ENCODE measurements around the gene MTMR2. TPM values are rescaled to one million over a fixed set of nuclear protein-coding genes. Genes with fewer than 3 reads are reported as not detected.

The MTMR2 gene
- total and polyA plus RNA-seq, 9 of the 15 experiments (the other 6 are each of a cell fraction or from before 2014, with no cell fraction given): 12.6 to 35.8 (median 25.2) TPM

- H3K9me1 ChIP-seq (ENCODE audit: control insufficient read depth, insufficient read depth, low read length): no peaks in the 10 kb centered on the region
- in situ Hi-C loops (cut with MboI): no loop called here
- ATAC-seq: peak; percentile 38; the same call in 2 of the 3 replicates
- no peaks in the 10 kb centered on the region for H3K79me2 ChIP-seq (ENCODE audit: control insufficient read depth, insufficient read depth, low read length)
- BruUV-seq (replicated peaks): no TSS peak
- no peak overlapping the region for H2AFZ ChIP-seq (ENCODE audit: low read depth, low read length)
- ChIA-PET POLR2A (interaction anchor here (0.8 kb wide), 1 partner anchor 25 kb away, joined by 3 read pairs; no protein-coding TSS in a partner anchor), CTCF (ENCODE audit: low intra/inter-chr PET ratio) (no interaction called here)
- H3K4me2 ChIP-seq (ENCODE audit: insufficient read depth, low read length): no peak overlapping the region
- no peak overlapping the region for H3K4me3 ChIP-seq
- H3K9ac ChIP-seq (ENCODE audit: insufficient read depth in 1 of 2, low read depth in 2 of 2, low read length in 2 of 2): no peak overlapping the region
- DNase-seq (ENCODE audit: extremely low read depth in 1 of 4, low spot score in 3 of 4): no peak
- intact Hi-C loops (cut with micrococcal nuclease): no loop called here
- H3K27ac ChIP-seq (ENCODE audit: extremely low read depth, low read depth, low read length): no peak overlapping the region
- no peaks in the 10 kb centered on the region for H3K36me3 ChIP-seq (ENCODE audit: control insufficient read depth, insufficient read depth, low read length)
- 0 out of 2 replicates have a peak, but pooled peaks cover under 1% of the 10 kb centered on the region for H3K9me3 ChIP-seq (replicated peaks; ENCODE audit: control insufficient read depth, insufficient read depth, low read depth, low read length)
- no peaks in the 10 kb centered on the region for H4K20me1 ChIP-seq (replicated peaks; ENCODE audit: control insufficient read depth, insufficient read depth, low read length)
- TF ChIP-seq ESRRA (IDR thresholded peaks at IDR 0.05; ENCODE audit: borderline replicate concordance, low read depth): no peak
- no peak for TF ChIP-seq TFE3 (CRISPR knock-in tag; IDR thresholded peaks at IDR 0.05)
- no peak for TF ChIP-seq ZC3H8 (IDR thresholded peaks at IDR 0.05)
- TF ChIP-seq PREB (CRISPR knock-in tag; IDR thresholded peaks at IDR 0.05): no peak
- TF ChIP-seq BRD9 (IDR thresholded peaks at IDR 0.05; ENCODE audit: low read depth, partially characterized antibody): no peak
- no peak for TF ChIP-seq ZNF584 (CRISPR knock-in tag; IDR thresholded peaks at IDR 0.05; ENCODE audit: low read depth)
- no peak for TF ChIP-seq ADNP (tag; IDR thresholded peaks at IDR 0.05)
- TF ChIP-seq GATAD2B (IDR thresholded peaks at IDR 0.05; ENCODE audit: borderline replicate concordance): no peak
- no peak for TF ChIP-seq HOMEZ (CRISPR knock-in tag; IDR thresholded peaks at IDR 0.05)
- no peak for TF ChIP-seq LEF1 (IDR thresholded peaks at IDR 0.05)
- no peak for TF ChIP-seq NR3C1 (CRISPR knock-in tag; IDR thresholded peaks at IDR 0.05)
- TF ChIP-seq ZNF444 (CRISPR knock-in tag; IDR thresholded peaks at IDR 0.05): no peak
- TF ChIP-seq GABPB1 (CRISPR knock-in tag; IDR thresholded peaks at IDR 0.05): no peak
- no peak for TF ChIP-seq OTX1 (CRISPR knock-in tag; IDR thresholded peaks at IDR 0.05)
- TF ChIP-seq ZNF696 (CRISPR knock-in tag; conservative IDR thresholded peaks at IDR 0.05): no peak
- peaks cover 0 to 5% of the 10 kb centered on the region in 2 experiments; a peak in 1 of 5 replicates for H3K27me3 ChIP-seq (ENCODE audit: control insufficient read depth in 2 of 2, insufficient read depth in 2 of 2, low read length in 2 of 2)
- no peaks in the 10 kb centered on the region; a peak in 1 of 5 replicates for H3K4me1 ChIP-seq (replicated peaks in 1 of 2; ENCODE audit: control insufficient read depth in 2 of 2, insufficient read depth in 2 of 2, low read length in 2 of 2)
- WGBS (ENCODE audit: insufficient coverage, low coverage, missing lambda C conversion rate): 11% methylated on average over 6 of the region's 6 CpGs
- no peak for FAIRE-seq
These were observed 15.2 kb upstream of the MTMR2 start for GRCh38 chr11:95939091-95939490.
